Osteoblast (primary cell): ENCODE data around the gene TTC27. TPM values are rescaled to one million over a fixed set of nuclear protein-coding genes. Genes with fewer than 3 reads are reported as not detected.
"Not testable (repeated sequence)": the region's sequence is repeated elsewhere in the genome, so short reads cannot be mapped to it uniquely, and the experiment has no call there.

Experiments used
- DNase-seq: peaks from one replicate; pipeline ENCODE4 v3.0.0; 2011; ENCODE audit warnings: low spot score, mixed read lengths; ENCODE audit not compliant: insufficient read length; ENCODE audit errors: missing footprints
- H2AFZ ChIP-seq: 2 replicates; pipeline ENCODE4 v1.6.0; 2011; ENCODE audit warnings: mild to moderate bottlenecking, low read length
- H3K27ac ChIP-seq: 2 replicates; pipeline ENCODE4 v1.5.1; 2011; ENCODE audit warnings: mild to moderate bottlenecking, low read depth, low read length, moderate library complexity
- H3K27me3 ChIP-seq: 2 replicates; pipeline ENCODE4 v1.6.0; 2012; ENCODE audit warnings: mild to moderate bottlenecking, control low read depth, inconsistent platforms, low read length, moderate library complexity; ENCODE audit not compliant: insufficient read depth
- H3K36me3 ChIP-seq: 2 replicates; pipeline ENCODE4 v1.5.1; 2011; ENCODE audit warnings: mild to moderate bottlenecking, low read length, control low read depth, moderate library complexity; ENCODE audit not compliant: insufficient read depth
- H3K4me1 ChIP-seq: 2 replicates; pipeline ENCODE4 v1.5.1; 2011; ENCODE audit warnings: mild to moderate bottlenecking, low read length, control low read depth, moderate library complexity; ENCODE audit not compliant: insufficient read depth
- H3K4me2 ChIP-seq: 2 replicates; pipeline ENCODE4 v1.6.0; 2011; ENCODE audit warnings: mild to moderate bottlenecking, low read length; ENCODE audit not compliant: insufficient read depth
- H3K4me3 ChIP-seq: fragments of 200-600 bp; sonication (generic); 3 replicates; pipeline ENCODE4 v1.5.1; 2012; ENCODE audit warnings: mild to moderate bottlenecking, low read length, inconsistent platforms; ENCODE audit not compliant: insufficient read depth
- H3K79me2 ChIP-seq: 2 replicates; pipeline ENCODE4 v1.6.0; 2012; ENCODE audit warnings: mild to moderate bottlenecking, low read length, control low read depth, inconsistent platforms; ENCODE audit not compliant: insufficient read depth
- H3K9me3 ChIP-seq: 2 replicates; pipeline ENCODE4 v1.5.1; 2011; ENCODE audit warnings: low read depth, low read length, control low read depth
- H4K20me1 ChIP-seq: 2 replicates; pipeline ENCODE4 v1.6.0; 2012; ENCODE audit warnings: mild to moderate bottlenecking, low read length, control low read depth; ENCODE audit not compliant: insufficient read depth
- total RNA-seq: library from RNA; depleted of rRNA; stranded (reverse); fragments of >200 nt; gene quantifications from 2 replicates; pipeline ENCODE4 v1.2.3, GENCODE V29; 2012
- TF ChIP-seq, protein P1 (sequence below): IDR thresholded peaks from 2 replicates; pipeline ENCODE4 v1.5.1; 2011; ENCODE audit warnings: mild to moderate bottlenecking, low read depth, low read length, moderate library complexity; ENCODE audit errors: extremely low read depth

TTC27 gene
- total RNA-seq, 1 donor, result 25.3 TPM

GRCh38 chr2:32752952-32753351 is 125.1 kb downstream of the TTC27 start:
- Histone ChIP-seq H3K36me3 (no peaks in the 10 kb centered on the region), H4K20me1 (no peaks in the 10 kb centered on the region), H2AFZ (no peak overlapping the region), H3K4me2 (no peak overlapping the region), H3K27ac (no peak overlapping the region), H3K79me2 (no peaks in the 10 kb centered on the region), H3K4me3 (no peak overlapping the region), H3K9me3 (no peaks in the 10 kb centered on the region), H3K4me1 (peaks cover 23% of the 10 kb centered on the region), H3K27me3 (no peaks in the 10 kb centered on the region)
- no peak for DNase-seq
- TF ChIP-seq, protein P1, sequence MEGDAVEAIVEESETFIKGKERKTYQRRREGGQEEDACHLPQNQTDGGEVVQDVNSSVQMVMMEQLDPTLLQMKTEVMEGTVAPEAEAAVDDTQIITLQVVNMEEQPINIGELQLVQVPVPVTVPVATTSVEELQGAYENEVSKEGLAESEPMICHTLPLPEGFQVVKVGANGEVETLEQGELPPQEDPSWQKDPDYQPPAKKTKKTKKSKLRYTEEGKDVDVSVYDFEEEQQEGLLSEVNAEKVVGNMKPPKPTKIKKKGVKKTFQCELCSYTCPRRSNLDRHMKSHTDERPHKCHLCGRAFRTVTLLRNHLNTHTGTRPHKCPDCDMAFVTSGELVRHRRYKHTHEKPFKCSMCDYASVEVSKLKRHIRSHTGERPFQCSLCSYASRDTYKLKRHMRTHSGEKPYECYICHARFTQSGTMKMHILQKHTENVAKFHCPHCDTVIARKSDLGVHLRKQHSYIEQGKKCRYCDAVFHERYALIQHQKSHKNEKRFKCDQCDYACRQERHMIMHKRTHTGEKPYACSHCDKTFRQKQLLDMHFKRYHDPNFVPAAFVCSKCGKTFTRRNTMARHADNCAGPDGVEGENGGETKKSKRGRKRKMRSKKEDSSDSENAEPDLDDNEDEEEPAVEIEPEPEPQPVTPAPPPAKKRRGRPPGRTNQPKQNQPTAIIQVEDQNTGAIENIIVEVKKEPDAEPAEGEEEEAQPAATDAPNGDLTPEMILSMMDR, result no peak

DNA sequence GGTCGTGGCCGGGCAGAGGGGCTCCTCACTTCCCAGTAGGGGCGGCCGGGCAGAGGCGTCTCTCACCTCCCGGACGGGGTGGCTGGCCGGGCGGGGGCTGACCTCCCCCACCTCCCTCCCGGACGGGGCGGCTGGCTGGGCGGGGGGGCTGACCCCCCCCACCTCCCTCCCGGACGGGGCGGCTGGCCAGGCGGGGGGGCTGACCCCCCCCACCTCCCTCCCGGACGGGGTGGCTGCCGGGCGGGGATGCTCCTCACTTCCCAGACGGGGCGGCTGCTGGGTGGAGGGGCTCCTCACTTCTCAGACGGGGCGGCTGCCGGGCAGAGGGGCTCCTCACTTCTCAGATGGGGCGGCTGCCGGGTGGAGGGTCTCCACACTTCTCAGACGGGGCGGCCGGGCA is 126.8 kb downstream of the TTC27 start:
- H3K36me3 ChIP-seq, H3K4me3 ChIP-seq: not testable (repeated sequence)

DNA sequence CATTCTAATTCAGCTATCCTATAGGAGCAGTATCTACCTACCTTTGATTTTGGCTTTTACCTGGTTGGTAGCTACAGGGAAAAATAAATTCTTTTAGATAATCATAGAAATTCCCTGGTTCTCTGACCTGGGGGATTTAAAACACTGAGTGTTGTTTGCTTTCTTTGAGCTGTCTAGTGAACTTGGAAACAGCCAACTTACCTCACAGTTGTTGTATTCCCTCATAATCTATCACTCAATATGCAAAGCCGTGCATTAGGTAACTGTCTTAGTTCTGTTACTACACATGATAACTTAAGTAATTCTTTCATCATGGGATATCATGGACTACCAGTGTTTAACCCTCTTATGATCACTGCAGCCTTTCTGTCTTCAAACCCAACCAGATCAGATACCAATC is 127.8 kb downstream of the TTC27 start:
- H3K79me2 ChIP-seq, result no peaks in the 10 kb centered on the region
- TF ChIP-seq, protein P1, result no peak
- peaks cover 4% of the 10 kb centered on the region for H3K36me3 ChIP-seq
- no peak overlapping the region for H3K27ac ChIP-seq
- peaks cover 23% of the 10 kb centered on the region for H3K4me1 ChIP-seq
- no peaks in the 10 kb centered on the region for H3K27me3 ChIP-seq
- DNase-seq, result no peak
- no peak overlapping the region for H3K4me2 ChIP-seq
- H4K20me1 ChIP-seq, result no peaks in the 10 kb centered on the region
- no peak overlapping the region for H2AFZ ChIP-seq
- H3K9me3 ChIP-seq, result no peaks in the 10 kb centered on the region
- H3K4me3 ChIP-seq, result no peak overlapping the region

More for the DNA sequence above, 126.8 kb downstream of the TTC27 start:
- not testable (repeated sequence) for H3K4me2 ChIP-seq, H2AFZ ChIP-seq, H3K27me3 ChIP-seq, H3K9me3 ChIP-seq, DNase-seq, H3K27ac ChIP-seq, H3K79me2 ChIP-seq, H4K20me1 ChIP-seq
- peaks cover 23% of the 10 kb centered on the region for H3K4me1 ChIP-seq

DNA sequence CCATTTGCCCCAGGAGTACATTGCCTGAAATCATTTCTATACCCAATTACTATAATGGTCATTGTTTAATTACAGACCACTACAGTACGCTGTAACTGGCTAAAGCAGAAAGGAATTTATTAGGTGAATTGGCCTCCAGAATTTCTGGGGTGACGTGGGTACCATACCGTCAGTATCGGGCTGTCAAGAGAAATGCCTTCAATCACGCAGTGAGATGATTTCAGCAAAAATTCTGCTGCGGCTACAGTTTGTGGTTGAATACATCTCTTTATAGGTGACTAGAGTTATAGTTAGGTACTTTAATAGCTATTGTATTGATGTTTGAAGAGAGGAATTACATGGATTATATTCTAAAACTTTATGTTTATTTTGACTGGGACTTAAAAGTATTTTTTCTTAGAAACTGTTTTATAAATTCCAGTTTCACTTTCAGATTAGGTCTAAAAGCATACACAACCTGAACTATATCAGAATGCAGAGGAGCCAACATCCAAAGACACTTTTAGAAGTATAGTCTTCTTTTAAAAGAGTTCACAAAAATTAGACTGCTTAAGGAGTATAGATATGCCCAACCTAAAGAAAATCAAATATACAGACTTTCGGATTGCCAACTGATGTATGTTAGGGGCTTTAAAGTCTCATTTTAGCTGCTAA is 128.4 kb downstream of the TTC27 start:
- Histone ChIP-seq H3K4me3 (no peak overlapping the region), H2AFZ (no peak overlapping the region), H3K4me1 (peaks cover 19% of the 10 kb centered on the region), H4K20me1 (no peaks in the 10 kb centered on the region), H3K4me2 (no peak overlapping the region), H3K9me3 (no peaks in the 10 kb centered on the region), H3K79me2 (no peaks in the 10 kb centered on the region), H3K27ac (no peak overlapping the region), H3K27me3 (no peaks in the 10 kb centered on the region), H3K36me3 (peaks cover 4% of the 10 kb centered on the region)
- no peak for DNase-seq
- TF ChIP-seq, protein P1, result no peak
